Stimulated activated memory B cell treated with anti-CD40 and anti-IgM and Interleukin-4, amounts not matched to agents 10 μg/mL and 1 μg/mL and 100 μg/mL, for 72 hours (primary cell): ENCODE results near the gene PHACTR2.

Experiments
- ATAC-seq: fragments of 150-1000 bp; cut with Tn5 transposase; 2 replicates; pipeline ENCODE4 v1.10.0; 2021
- H3K27ac Mint-ChIP-seq: one replicate; pipeline ENCODE4 v1.8.0; 2022; ENCODE audit warnings: mild to moderate bottlenecking, mixed read lengths
- H3K27me3 Mint-ChIP-seq: one replicate; pipeline ENCODE4 v1.8.0; 2022; ENCODE audit warnings: mixed read lengths
- H3K36me3 Mint-ChIP-seq: one replicate; pipeline ENCODE4 v1.8.0; 2022; ENCODE audit warnings: mixed read lengths
- H3K4me1 Mint-ChIP-seq: one replicate; pipeline ENCODE4 v1.8.0; 2022; ENCODE audit warnings: mixed read lengths
- H3K4me3 Mint-ChIP-seq: one replicate; pipeline ENCODE4 v1.8.0; 2022; ENCODE audit warnings: mild to moderate bottlenecking, moderate library complexity, mixed read lengths
- H3K9me3 Mint-ChIP-seq: one replicate; pipeline ENCODE4 v1.8.0; 2022; ENCODE audit warnings: mixed read lengths

The PHACTR2 gene

DNA sequence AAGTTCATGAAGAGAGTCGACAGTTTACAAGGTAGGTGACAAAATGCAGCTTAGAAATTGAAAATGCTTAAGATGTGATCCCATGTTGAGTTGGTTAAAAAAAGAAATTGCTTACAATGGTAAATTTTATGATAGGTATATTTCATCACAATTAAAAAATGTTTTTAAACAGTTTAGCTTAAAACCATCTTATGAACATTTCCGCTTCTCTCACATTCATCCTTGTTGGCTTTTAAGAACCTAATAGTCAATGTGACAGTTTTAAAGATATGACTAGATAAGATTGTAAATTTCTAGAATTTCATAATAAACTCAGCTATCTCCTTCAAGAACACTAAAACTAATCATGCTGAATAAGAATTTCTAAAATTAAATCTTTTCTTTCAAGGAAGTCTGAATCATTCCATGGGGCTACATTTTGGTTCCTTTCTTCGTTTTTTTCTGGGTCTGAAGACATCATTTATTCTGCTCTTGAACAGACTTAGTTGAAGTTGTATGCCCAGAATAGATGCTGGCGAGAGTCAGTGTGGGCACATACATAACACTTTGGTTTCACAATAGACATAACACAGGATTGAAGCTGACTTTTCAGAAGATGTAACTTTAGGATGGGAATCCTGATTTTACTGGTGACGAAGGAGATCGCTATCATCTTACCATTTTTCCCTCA is 129.5 kb downstream of the PHACTR2 start:
- Mint-ChIP-seq H3K27ac (peak overlapping the region; percentile 42), H3K4me3 (no peak overlapping the region), H3K4me1 (peaks cover 6% of the 10 kb centered on the region), H3K9me3 (no peaks in the 10 kb centered on the region), H3K36me3 (peaks cover 24% of the 10 kb centered on the region), H3K27me3 (no peaks in the 10 kb centered on the region)
- no peak for ATAC-seq

DNA sequence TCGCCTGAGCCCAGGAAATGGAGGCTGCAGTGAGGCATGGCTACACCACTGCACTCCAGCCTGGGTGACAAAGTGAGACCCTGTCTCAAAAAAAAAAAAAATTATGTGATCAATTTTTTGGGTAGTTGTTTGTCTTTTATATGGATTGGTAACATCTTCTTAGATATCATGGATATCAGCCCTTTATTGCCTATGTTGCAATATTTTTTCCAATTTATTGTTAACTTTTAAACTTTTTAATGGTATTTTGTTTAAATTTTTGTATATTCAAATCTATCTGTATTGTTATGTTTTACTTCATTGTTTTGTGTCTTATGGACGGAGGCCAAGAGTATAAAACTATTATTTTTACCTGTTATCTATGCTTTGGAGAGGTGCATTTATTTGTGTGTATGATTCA is 133.0 kb downstream of the PHACTR2 start:
- Mint-ChIP-seq H3K4me1 (peaks cover 1% of the 10 kb centered on the region), H3K27ac (no peak overlapping the region), H3K9me3 (no peaks in the 10 kb centered on the region), H3K27me3 (no peaks in the 10 kb centered on the region), H3K4me3 (no peak overlapping the region), H3K36me3 (peaks cover 18% of the 10 kb centered on the region)
- ATAC-seq, result no peak

DNA sequence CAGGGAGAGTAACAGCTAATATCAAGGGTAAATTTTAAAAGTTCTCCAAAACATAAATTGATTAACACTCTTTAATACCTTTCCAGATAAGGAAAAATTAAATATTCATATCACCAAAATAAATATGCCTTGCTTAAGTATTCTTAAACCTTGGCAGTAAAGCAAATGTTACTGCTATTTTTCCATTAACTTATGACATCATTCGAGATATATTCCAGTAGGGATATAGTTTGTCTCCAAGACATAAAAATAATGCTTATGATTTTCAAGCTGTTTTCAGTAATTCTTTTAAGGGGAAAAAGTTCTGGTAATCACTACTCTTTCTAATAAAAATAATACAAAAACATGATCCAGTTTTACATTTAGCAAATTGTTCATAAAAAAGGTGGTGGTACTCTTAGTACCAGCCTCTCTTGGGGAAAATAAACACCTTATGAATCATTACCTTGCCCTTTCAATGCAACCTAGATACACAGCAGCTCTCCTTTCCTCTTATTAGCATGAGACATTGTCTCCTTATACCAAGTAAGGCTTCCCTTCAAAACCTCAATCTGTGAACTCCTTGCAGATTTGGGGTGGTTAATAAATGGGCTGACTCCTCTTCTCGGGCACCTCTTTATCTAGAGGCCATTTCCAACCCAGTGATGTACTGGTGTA is 133.9 kb downstream of the PHACTR2 start:
- Mint-ChIP-seq H3K4me3 (no peak overlapping the region), H3K36me3 (peaks cover 18% of the 10 kb centered on the region), H3K4me1 (no peaks in the 10 kb centered on the region), H3K27ac (no peak overlapping the region), H3K27me3 (no peaks in the 10 kb centered on the region), H3K9me3 (no peaks in the 10 kb centered on the region)
- no peak for ATAC-seq

DNA sequence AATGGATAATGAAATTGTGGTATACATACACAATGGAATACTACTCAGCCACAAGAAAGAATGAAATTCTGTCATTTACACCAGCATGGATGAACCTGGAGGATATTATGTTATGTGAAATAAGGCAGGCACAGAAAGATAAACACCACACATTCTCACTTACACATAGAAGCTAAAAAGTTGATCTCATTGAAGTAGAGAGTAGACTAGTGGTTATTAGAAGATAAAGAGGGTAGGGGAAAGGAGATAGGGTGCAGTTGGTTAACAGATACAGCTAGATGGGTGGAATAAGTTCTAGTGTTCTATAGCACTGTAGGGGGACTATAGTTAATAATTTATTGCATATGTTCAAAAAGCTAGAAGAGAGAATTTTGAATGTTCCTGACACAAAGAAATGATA is 139.9 kb downstream of the PHACTR2 start:
- H3K27ac Mint-ChIP-seq, result no peak overlapping the region
- ATAC-seq, result no peak
- H3K36me3 Mint-ChIP-seq, result no peaks in the 10 kb centered on the region
- H3K4me3 Mint-ChIP-seq, result no peak overlapping the region
- H3K27me3 Mint-ChIP-seq, result no peaks in the 10 kb centered on the region
- no peaks in the 10 kb centered on the region for H3K4me1 Mint-ChIP-seq
- no peaks in the 10 kb centered on the region for H3K9me3 Mint-ChIP-seq

DNA sequence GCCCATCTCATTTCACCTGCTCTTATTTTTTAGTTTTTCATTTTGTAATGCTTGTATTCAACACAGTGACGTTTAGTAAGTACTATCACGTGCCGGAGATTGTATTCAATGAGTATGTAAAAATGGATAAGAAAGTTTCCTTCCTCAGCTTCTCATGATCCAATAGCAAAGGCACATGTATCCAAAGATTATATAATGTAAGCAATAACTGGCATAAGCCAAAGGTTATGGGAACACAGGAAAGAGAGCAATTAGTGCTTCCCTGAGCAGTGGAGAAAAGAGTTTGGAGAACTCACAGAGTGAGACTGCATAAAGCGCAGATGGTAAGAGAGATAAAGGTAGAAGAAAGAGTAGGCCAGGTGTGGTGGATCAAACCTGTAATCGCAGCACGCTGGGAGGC is 143.6 kb downstream of the PHACTR2 start:
- ATAC-seq, result no peak
- H3K4me1 Mint-ChIP-seq, result no peaks in the 10 kb centered on the region

DNA sequence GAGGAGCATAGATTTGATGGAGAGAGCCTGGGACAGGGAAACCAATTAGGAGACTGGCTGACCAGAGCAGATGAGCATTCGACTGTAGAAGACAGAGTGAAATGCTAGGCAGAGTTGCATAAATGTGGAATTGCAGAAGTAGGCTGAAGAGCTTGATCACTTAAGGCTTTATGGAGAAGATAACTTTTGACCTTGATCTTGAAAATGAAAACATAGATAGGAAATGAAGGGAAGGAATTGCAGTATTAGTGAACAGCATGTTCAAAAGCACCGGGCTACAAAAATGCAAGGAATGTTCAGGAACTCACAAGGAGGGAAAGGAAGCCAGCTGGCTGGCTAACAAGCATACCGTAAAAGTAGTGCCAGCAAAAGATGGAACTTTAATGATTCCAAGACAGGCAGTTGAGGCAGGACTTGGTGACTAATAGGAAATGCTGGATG is 144.8 kb downstream of the PHACTR2 start:
- Mint-ChIP-seq H3K4me3 (no peak overlapping the region), H3K9me3 (no peaks in the 10 kb centered on the region), H3K27ac (no peak overlapping the region), H3K27me3 (no peaks in the 10 kb centered on the region), H3K36me3 (peaks cover 5% of the 10 kb centered on the region), H3K4me1 (no peaks in the 10 kb centered on the region)
- ATAC-seq, result no peak

More for the DNA sequence above, 143.6 kb downstream of the PHACTR2 start:
- H3K36me3 Mint-ChIP-seq, result peaks cover 5% of the 10 kb centered on the region
- no peak overlapping the region for H3K4me3 Mint-ChIP-seq
- no peaks in the 10 kb centered on the region for H3K9me3 Mint-ChIP-seq
- no peaks in the 10 kb centered on the region for H3K27me3 Mint-ChIP-seq
- H3K27ac Mint-ChIP-seq, result no peak overlapping the region

DNA sequence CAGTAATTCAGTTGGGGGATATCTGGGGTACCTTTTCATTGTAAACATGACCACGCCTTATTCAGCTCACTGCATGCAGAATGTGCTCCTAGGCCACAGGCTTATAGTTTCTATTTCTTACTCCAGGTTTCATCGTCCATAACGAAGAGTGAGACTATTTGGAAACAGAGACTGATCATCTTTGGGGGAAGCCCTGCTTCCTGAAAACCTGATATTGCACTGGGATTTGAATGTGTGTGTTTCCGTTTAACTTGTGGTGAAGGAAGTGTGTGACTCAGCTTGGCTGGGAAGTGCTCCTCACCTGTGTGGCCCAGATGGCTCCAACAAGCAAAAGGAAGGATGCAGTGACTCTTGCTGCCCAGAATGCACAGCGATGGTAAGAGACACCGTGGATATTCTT is 145.8 kb downstream of the PHACTR2 start:
- Mint-ChIP-seq H3K4me3 (no peak overlapping the region), H3K9me3 (no peaks in the 10 kb centered on the region), H3K36me3 (peaks cover 5% of the 10 kb centered on the region), H3K27ac (no peak overlapping the region), H3K27me3 (no peaks in the 10 kb centered on the region), H3K4me1 (no peaks in the 10 kb centered on the region)
- ATAC-seq, result no peak

DNA sequence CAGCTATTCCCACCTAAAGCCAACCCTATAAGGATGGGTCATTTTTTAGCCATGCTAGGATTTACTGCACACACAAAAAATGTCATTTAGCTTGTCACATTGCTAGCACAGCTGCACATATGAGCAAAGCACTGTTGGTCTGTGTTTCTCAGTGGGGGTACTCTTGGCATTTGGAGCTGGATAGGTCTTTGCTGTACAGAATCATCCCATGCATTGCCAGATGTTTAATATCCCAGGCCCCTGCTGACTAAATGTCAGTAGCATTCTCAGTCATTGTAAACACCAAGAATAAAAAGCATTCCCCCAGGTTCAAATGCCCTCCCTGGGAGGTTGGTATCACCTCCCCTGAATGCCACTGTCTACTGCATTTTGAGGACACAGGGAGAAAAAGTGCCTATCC is 150.8 kb downstream of the PHACTR2 start:
- Mint-ChIP-seq H3K27me3 (no peaks in the 10 kb centered on the region), H3K9me3 (no peaks in the 10 kb centered on the region), H3K36me3 (peaks cover 4% of the 10 kb centered on the region), H3K4me3 (no peak overlapping the region), H3K4me1 (no peaks in the 10 kb centered on the region), H3K27ac (no peak overlapping the region)
- ATAC-seq, result no peak

DNA sequence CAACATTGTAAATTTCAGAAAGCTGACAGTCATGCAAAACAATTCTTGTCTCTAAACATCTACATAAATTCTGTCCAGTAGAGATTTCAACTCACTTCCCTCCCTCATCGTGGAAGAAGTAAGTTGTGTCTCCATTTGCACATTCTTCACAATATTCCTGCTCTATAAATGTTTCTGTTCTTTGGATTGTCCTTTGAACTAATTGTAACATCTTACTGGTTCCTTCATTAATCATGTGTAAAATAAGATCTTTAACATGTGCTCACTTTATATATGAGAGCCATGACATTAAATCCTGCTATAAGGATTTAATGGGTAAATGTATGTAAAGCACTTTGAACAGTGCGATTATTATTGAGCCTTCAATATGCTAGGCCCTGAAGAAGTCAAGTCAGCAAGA is 158.4 kb downstream of the PHACTR2 start:
- Mint-ChIP-seq H3K9me3 (no peaks in the 10 kb centered on the region), H3K27ac (no peak overlapping the region), H3K27me3 (no peaks in the 10 kb centered on the region), H3K4me1 (no peaks in the 10 kb centered on the region), H3K4me3 (no peak overlapping the region), H3K36me3 (no peaks in the 10 kb centered on the region)
- ATAC-seq, result no peak

DNA sequence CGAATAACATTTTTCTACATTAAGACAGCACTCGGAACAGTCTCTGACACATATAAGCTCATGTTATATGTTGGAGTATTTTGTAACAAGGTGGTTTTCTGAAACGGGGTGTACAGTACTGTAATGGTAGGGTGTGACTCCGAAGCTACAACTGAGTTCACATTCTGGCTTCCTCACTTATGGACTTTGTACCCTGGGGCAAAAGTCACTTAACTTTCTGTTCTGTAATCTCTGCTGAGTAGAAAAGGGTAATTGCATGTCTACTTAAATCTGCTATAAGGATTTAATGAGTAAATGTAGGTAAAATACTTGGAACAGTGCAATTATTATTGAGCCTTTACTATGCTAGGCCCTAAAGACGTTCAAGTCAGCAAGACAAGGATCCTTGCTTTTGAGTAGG is 160.6 kb downstream of the PHACTR2 start:
- H3K4me1 Mint-ChIP-seq, result peaks cover 7% of the 10 kb centered on the region

DNA sequence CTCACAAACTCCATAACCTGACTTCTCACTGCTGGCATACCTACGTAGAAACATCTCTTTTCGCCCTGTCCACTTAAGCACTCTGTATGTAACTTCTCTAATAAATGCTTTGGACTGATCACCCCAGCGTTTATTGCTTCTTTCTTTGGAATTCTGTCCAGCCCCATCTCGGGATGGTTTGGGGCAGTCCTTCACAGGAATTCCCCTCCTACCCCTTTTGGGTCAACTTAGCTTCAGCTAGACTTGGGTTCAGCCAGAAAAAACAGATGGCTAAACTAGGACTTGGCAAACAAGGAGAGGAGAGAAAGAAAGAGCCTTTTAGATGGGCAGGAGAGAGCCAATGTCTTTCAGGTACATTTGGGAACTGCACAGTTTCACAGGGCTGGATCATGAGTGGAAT is 161.4 kb downstream of the PHACTR2 start:
- no peak overlapping the region for H3K4me3 Mint-ChIP-seq
- no peak for ATAC-seq
- H3K27me3 Mint-ChIP-seq, result no peaks in the 10 kb centered on the region
- H3K9me3 Mint-ChIP-seq, result no peaks in the 10 kb centered on the region
- peaks cover 8% of the 10 kb centered on the region for H3K36me3 Mint-ChIP-seq
- no peak overlapping the region for H3K27ac Mint-ChIP-seq
- peaks cover 15% of the 10 kb centered on the region for H3K4me1 Mint-ChIP-seq

More for the DNA sequence above, 160.6 kb downstream of the PHACTR2 start:
- no peaks in the 10 kb centered on the region for H3K36me3 Mint-ChIP-seq
- no peak overlapping the region for H3K27ac Mint-ChIP-seq
- no peak for ATAC-seq
- H3K9me3 Mint-ChIP-seq, result no peaks in the 10 kb centered on the region
- no peaks in the 10 kb centered on the region for H3K27me3 Mint-ChIP-seq
- H3K4me3 Mint-ChIP-seq, result no peak overlapping the region

DNA sequence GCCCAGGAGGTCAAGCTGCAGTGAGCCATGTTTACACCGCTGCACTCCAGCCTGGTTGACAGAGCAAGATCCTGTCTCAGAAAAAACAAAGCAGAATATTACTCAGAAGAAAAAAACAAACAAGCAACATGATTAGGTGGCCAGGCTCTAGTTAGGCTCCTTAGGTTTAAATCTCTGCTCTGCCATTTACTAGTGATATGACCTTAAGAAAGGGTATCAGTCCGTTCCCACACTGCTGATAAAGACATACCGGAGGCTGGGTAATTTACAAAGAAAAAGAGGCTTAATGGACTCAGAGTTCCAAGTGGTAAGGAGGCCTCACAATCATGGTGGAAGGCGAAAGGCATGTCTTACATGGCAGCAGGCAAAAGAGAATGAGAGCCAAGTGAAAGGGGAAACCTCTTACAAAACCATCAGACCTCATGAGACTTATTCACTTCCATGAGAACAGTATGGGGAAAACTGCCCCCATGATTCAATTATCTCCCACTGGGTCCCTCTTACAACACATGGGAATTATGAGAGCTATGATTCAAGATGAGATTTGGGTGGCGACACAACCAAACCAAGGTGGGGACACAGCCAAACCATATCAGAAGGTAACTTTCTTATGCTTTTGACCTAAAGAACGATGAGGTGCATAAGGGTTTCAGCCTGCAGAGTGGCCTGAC is 163.0 kb downstream of the PHACTR2 start:
- H3K27ac Mint-ChIP-seq, result no peak overlapping the region
- no peak for ATAC-seq
- H3K9me3 Mint-ChIP-seq, result no peaks in the 10 kb centered on the region
- no peaks in the 10 kb centered on the region for H3K27me3 Mint-ChIP-seq
- no peak overlapping the region for H3K4me3 Mint-ChIP-seq
- H3K4me1 Mint-ChIP-seq, result peaks cover 25% of the 10 kb centered on the region
- H3K36me3 Mint-ChIP-seq, result peaks cover 19% of the 10 kb centered on the region

DNA sequence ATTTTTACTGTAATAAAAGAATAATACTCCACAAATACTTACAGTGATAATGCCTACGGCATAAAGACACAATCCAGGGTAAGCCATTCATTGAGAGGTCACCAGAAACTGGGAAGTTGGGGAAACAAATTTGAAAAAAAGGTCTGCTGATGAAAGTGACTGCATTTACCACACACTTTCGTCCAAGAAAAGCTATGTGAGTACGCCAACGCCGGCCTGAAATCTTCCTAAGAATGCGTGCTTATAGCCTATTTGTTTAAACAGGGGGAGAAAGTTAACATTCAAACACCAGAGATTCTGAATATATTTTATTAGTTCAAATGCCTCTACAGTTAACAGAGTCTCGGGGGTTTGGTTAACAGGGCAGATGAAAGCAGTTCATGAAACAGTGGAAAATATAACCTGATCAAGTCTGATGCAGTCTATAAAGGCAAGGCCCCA is 164.7 kb downstream of the PHACTR2 start:
- Mint-ChIP-seq H3K27me3 (no peaks in the 10 kb centered on the region), H3K4me3 (peak overlapping the region; percentile 97), H3K9me3 (no peaks in the 10 kb centered on the region), H3K36me3 (peaks cover 31% of the 10 kb centered on the region), H3K4me1 (peaks cover 30% of the 10 kb centered on the region), H3K27ac (peak overlapping the region; percentile 98)
- peak; percentile 66 for ATAC-seq

DNA sequence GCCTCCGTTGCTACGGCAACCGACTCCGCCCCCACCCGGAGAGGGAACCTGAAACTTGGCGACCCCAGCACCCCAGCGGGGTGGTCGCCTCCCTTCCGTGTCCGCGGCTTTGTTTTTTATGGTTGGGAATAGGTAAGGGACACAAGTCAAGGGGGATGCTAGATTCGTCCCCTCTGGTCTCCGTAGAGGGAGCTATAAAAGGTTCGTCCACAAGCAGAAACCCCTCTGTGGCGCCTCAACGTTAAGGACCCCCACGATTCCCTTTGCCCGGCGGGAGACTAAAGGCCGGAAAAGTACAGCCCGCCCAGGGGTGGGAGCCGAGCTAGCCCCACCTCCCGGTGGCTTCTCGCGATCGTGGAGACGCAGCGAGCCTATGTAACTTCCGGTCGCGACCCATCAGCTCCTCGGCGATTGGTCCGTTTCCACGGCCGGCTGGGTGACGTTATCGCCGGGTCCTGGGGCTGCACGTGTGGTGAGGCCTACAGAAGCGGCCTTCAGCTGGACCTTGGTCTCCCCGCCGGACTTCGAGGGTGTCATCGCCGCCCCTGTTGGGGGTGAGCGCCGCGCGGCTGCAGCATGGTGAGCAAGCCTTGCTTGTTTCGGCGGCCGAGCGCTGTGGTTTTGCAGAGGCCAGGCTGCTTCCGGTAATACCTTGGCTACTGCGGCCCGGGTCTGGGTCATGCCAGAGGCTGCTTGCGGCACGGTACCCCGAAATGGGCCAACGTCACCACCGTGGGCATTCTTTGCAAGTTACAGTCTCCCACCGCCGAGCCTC is 165.3 kb downstream of the PHACTR2 start, which contains the start of gene LTV1:
Gene LTV1, plus strand, starts transcription at position 437 of the 775 bp plus-strand sequence. Its CDS starts 140 bp downstream, at position 577.
- ATAC-seq, result peak; percentile 99
- Mint-ChIP-seq H3K36me3 (peaks cover 31% of the 10 kb centered on the region), H3K4me1 (peaks cover 30% of the 10 kb centered on the region), H3K4me3 (peak within 1 kb of the TSS; percentile 97), H3K27me3 (no peaks in the 10 kb centered on the region), H3K9me3 (no peaks in the 10 kb centered on the region), H3K27ac (peak within 1 kb of the TSS; percentile 98)

DNA sequence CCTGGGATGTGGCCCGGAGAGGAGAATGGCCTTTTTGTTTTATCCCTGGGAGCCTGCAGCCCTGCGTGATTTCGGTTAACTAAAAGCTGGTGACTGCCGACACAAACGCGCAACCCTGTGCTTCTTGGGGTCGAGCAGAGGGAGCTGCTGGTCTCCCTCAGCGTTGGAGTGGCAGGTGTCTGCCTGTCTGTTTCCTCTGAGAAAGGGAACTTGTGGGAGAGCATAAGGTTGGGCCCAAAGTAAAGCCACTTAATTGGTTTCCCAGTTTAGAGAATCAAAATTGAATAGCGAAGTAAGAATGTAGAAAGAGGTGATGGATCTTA is 165.9 kb downstream of the PHACTR2 start:
- Mint-ChIP-seq H3K4me3 (peak overlapping the region; percentile 97), H3K27ac (peak overlapping the region; percentile 98), H3K9me3 (no peaks in the 10 kb centered on the region), H3K4me1 (peaks cover 34% of the 10 kb centered on the region), H3K27me3 (no peaks in the 10 kb centered on the region), H3K36me3 (peaks cover 36% of the 10 kb centered on the region)
- peak; percentile 21 for ATAC-seq
